DMS153 treated with DMSO at 0.1 percent for 48 hours (cell line): ENCODE measurements around the gene PEAK1.

ENCODE experiments used
- DNase-seq: peaks from one replicate; lab custom pipeline; 2025; ENCODE audit not compliant: unreplicated experiment; lab: John Stamatoyannopoulos, UW

Gene PEAK1

DNA sequence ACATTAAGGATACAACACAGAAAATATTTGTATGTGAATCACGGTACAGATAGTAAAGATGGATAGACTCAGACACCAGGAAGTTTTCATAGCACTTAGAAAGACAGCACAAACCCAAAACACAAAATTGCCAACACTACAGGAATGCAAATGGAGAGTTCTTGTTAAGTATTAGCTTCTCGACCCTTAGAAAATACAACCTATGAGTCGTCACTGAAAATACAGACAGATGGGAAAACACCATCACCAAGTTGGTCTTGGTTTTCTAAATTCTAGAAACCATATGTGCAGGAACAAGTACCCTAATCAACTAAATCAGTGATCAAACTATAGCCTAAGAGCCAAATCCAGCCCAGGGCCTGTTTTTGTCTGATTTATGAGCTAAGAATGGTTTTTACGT is 50.7 kb downstream of the PEAK1 start:
- DNase-seq, result no peak

- DNase-seq, result no peak
These were observed 52.3 kb downstream of the PEAK1 start for GRCh38 chr15:77367631-77368030.

DNA sequence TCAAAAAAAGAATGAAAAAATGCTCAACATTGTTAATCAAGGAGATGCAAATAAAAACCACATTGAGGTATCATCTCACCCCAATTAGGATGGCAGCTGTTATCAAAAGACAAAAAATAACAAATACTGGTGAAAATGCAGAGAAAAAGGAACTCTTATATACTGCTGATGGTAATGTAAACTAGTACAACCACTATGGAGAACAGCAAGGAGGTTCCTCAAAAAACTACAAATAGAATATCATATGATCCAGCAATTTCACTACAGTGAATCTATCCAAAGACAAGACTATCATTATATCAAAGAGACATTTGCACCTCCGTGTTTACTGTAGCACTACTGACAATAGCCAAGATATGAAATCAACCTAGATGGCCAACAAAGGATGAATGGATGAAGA is 58.4 kb downstream of the PEAK1 start:
- no peak for DNase-seq

GRCh38 chr15:77358545-77359240 is 61.2 kb downstream of the PEAK1 start:
- DNase-seq, result no peak

DNA sequence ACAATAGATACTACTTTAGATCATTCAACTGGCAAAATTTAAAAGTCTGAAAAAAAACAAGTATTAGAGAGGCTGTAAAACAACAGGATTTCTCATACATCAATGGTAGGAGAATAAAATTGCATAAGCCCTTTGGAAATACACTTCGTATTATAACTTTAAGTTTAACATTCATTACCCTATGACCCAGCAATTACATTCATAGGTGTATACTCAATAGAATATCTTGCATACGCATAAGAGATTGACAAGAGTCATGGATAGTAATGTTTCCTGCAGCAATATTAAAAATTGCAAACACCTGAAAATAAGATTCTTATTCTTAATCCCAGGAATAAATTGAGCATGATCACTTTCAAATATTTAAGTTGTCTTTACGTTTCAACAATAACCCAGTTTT is 63.6 kb downstream of the PEAK1 start:
- no peak for DNase-seq

DNA sequence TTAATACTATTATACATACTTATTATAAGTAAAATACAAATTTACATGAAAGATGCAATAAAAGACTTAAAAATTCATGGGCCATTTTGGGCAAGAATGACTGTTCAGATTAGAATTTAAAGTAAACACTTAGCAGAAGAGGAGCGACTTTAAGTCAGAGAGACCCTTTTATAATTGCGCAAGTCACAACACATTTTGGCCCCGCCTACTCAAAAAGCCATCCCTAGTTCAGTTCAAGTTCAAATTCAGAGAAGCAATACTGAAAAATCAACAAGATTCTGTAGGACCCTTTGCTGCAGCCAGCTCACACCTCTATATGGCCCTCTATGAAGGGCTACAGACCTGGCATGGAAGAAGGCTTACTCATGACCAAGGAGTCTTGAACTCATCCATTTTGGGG is 64.6 kb downstream of the PEAK1 start:
- DNase-seq, result no peak

DNA sequence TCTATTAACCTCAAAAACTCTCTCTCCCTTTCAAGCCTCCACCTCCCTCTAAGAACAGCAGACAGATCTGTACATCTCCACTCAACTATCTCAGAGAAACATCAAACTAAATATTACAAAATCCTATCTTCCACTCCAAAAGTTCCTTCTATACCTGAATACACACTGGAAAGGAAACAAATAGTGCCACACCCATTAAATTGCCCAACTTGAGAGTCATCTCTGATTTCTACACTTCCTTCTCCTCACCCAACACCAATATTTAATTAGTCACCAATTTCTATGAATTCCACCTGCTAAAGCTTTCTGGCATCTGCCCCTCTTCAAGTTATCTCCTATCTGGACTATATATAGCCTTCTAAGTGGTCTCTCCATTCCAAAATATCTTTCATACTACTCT is 65.8 kb downstream of the PEAK1 start:
- no peak for DNase-seq

DNA sequence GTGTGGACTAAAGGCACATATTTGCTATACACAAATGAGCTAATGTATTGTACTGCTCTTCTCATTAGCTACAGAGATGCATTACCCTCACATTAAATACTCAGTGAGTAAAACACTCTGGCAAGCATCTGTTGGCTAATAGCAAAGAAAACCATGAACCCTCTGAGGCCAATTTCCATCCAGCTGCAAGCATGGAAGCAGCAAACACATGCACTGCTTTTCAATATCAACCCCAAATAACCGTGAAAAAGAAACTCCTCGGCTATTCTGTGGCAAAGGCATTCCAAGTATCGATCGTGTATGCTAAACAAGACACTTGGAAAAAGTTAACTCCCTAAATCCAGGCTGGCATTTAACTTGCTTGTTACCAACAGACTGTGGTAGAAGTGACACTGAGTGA is 67.0 kb downstream of the PEAK1 start:
- no peak for DNase-seq

DNA sequence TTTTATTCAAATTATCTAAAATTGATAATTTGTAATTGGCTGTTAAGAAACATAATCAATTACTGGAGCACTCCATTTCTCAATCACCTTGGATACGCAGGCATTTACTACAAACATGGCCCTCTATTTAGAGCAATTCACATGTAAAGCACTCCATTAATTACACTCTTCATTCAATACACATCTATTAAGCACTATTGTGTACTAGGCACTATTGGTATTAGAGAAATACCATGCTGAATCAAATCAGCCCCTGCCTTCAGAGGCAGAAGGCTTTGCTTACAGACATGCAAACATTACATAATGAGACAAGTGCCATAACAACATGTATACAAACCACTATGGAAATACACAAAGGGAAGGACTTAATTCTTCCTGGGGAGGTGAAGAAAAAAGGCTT is 69.1 kb downstream of the PEAK1 start:
- no peak for DNase-seq

DNA sequence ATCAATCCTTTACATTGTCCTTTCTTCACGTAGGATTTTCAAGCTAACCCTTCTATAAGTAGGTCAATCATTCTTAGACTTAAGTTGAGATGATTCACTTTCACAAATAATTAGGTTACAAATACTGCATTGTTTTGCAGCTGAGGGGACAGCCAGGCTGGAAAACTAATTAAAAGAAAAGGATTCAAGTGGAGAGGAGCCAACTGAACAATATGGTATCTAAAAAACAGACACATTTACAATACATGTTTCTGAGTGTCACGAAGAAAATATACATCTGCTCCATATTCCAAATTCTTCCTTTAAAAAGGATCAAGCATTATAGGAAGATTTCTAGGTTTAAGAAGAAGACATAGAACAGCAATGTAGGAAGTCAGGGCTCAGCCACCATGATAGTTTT is 70.2 kb downstream of the PEAK1 start:
- DNase-seq, result no peak

DNA sequence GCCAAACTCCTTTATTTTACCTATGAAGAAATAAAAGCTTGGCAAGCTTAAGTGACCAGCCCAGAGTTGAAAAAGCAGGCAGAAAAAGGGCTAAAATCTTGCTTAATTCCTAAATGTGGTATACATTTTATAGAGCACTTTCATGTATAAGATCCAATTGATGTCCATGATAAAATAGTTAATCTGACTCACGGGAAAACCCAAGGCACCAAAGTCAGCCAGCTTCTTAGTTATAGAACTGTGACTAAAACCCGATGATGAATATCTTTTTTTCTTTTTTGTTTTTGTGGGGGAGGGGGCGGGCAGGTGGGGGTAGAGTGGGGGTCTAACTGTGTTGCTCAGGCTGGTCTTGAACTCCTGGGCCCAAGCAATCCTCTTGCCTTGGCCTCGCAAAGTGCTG is 71.4 kb downstream of the PEAK1 start:
- no peak for DNase-seq

DNA sequence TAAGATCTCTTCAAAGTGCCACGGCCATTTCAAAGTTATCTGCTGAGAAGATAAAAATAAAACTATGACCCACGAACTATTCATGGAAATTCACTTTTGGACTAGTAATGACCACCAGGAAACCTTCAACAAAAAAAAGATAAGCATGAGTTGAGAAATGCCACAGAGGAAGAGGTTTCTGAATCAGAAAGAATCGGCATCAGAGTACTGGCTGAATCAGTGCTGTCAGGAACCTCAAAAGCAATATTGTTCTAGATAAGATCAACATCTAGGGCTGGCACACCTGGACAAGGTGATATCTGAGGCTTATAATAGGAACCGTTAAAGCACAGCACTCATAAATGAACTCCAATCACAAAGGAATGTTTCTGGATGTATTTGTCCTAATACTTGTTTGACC is 72.7 kb downstream of the PEAK1 start:
- DNase-seq, result no peak

GRCh38 chr15:77346245-77347036 is 73.5 kb downstream of the PEAK1 start:
- DNase-seq, result no peak

DNA sequence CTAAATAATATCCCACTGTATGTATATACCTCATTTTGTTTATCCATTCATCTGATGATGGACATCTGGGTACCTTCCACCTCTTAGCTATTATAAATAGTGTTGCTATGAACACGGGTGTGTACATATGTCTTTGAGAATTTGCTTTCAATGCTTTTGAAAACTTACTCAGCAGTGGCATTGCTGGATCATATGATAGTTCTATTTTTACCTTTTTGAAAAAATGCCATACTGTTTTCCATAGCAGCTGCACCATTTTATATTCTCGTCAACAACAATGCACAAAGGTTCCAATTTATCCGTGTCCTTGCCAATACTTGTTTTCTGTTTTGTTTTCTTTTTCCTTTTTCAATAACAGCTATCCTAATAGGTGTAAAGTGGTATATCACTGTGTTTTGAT is 77.1 kb downstream of the PEAK1 start:
- no peak for DNase-seq

DNA sequence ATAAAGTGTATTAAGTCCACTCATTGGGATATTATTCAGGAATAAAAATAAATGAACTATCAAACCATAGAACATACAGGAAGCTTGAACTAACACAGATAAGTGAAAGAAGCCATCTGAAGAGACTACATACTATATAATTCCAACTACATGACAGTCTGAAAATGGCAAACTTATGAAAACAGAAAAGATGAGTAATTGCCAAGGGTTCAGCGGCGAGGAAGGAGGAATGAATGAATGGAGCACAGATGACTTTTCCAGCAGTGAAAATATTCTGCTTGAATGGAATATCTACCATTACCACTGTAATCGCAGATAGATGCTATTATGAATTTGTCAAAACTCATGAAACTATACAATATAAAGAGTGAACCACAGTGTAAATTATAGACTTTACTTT is 79.7 kb downstream of the PEAK1 start:
- DNase-seq, result no peak

- no peak for DNase-seq
These were observed 83.9 kb downstream of the PEAK1 start for GRCh38 chr15:77336006-77336405.

- DNase-seq, result no peak
These were observed 84.6 kb downstream of the PEAK1 start for GRCh38 chr15:77335298-77335697.

- DNase-seq, result no peak
These were observed 86.7 kb downstream of the PEAK1 start for GRCh38 chr15:77333166-77333565.

GRCh38 chr15:77329202-77329601 is 90.7 kb downstream of the PEAK1 start:
- no peak for DNase-seq

GRCh38 chr15:77327844-77328529 is 91.9 kb downstream of the PEAK1 start:
- DNase-seq, result no peak

DNA sequence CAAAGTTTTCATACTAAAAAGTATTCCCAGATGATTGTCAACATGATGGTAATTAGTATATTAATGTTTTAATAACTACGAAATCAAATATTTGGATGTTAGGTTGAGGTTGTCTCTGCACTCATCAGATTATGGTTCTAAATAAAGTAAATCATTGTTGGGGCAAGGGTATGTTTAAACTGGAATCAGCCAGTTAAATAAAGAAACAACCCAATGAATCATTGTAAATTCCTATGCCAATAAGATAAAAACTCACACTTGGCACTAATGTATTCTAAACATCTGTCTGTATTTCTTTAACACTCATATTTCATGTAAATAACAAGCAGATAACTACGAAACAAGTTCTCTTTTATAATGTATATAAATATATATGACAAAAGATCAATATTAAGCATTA is 92.7 kb downstream of the PEAK1 start:
- DNase-seq, result no peak

DNA sequence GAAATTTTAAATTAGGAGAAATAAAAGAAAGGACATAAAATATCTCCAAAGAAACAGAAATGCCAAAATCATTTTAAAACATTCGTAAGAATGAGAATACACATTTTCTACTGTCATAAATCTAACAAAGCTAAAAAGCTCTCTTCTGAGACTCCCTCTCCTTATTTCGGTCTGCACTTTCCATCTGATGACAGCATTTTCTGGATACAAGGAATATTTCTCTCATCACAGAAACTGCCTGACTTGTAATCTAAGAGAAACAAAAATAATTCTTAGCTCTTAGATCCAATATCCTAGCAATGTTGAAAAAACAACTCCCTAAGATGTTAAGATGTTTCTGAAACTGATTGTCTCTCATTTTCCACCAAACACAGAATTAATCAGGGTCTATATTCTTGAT is 93.5 kb downstream of the PEAK1 start:
- no peak for DNase-seq
